ENCODE measurements around the gene DEK.

Gene DEK

GRCh38 chr6:18218233-18218632 lies 46.1 kb downstream of the DEK start:
- no peak for TF ChIP-seq ISL1 (CRISPR knock-in tag; IDR thresholded peaks at IDR 0.05)
- no peak for TF ChIP-seq PATZ1 (CRISPR knock-in tag; IDR thresholded peaks at IDR 0.05; ENCODE audit: borderline replicate concordance)
- no peak for TF ChIP-seq CSDC2 (CRISPR knock-in tag; IDR thresholded peaks at IDR 0.05)
- TF ChIP-seq ZC3H10 (CRISPR knock-in tag; IDR thresholded peaks at IDR 0.05), result no peak
- TF ChIP-seq ESRRG (CRISPR knock-in tag; IDR thresholded peaks at IDR 0.05), result no peak
- no peak for TF ChIP-seq ZFP30 (CRISPR knock-in tag; IDR thresholded peaks at IDR 0.05)
- no peak for TF ChIP-seq SNAI2 (CRISPR knock-in tag; IDR thresholded peaks at IDR 0.05)
- TF ChIP-seq TCF4 (CRISPR knock-in tag; IDR thresholded peaks at IDR 0.05; ENCODE audit: borderline replicate concordance), result no peak
- no peak for TF ChIP-seq ARNTL (CRISPR knock-in tag; IDR thresholded peaks at IDR 0.05; ENCODE audit: borderline replicate concordance, low read depth)
- no peak for TF ChIP-seq BACH2 (CRISPR knock-in tag; IDR thresholded peaks at IDR 0.05; ENCODE audit: borderline replicate concordance)
- TF ChIP-seq PPARA (CRISPR knock-in tag; IDR thresholded peaks at IDR 0.05; ENCODE audit: borderline replicate concordance), result no peak
- TF ChIP-seq ZNF70 (CRISPR knock-in tag; IDR thresholded peaks at IDR 0.05), result no peak
- TF ChIP-seq CREB5 (CRISPR knock-in tag; IDR thresholded peaks at IDR 0.05; ENCODE audit: low read depth), result no peak
- no peak for TF ChIP-seq ZFP3 (CRISPR knock-in tag; IDR thresholded peaks at IDR 0.05)
- TF ChIP-seq CSRNP3 (CRISPR knock-in tag; IDR thresholded peaks at IDR 0.05), result no peak
- TF ChIP-seq POU6F1 (CRISPR knock-in tag; IDR thresholded peaks at IDR 0.05; ENCODE audit: borderline replicate concordance, low read depth), result no peak
- TF ChIP-seq OSR1 (CRISPR knock-in tag; IDR thresholded peaks at IDR 0.05), result no peak
- TF ChIP-seq RARB (CRISPR knock-in tag; IDR thresholded peaks at IDR 0.05), result no peak
- ATAC-seq, result no peak

GRCh38 chr6:18216411-18216810 lies 47.9 kb downstream of the DEK start:
- peak; percentile 73 for ATAC-seq
- TF ChIP-seq ESRRG (CRISPR knock-in tag; IDR thresholded peaks at IDR 0.05) (no peak), PPARA (CRISPR knock-in tag; IDR thresholded peaks at IDR 0.05; ENCODE audit: borderline replicate concordance) (no peak), POU6F1 (CRISPR knock-in tag; IDR thresholded peaks at IDR 0.05; ENCODE audit: borderline replicate concordance, low read depth) (no peak), GLIS3 (CRISPR knock-in tag; IDR thresholded peaks at IDR 0.05) (no peak), SNAI2 (CRISPR knock-in tag; IDR thresholded peaks at IDR 0.05) (no peak), ARNTL (CRISPR knock-in tag; IDR thresholded peaks at IDR 0.05; ENCODE audit: borderline replicate concordance, low read depth) (no peak), OSR1 (CRISPR knock-in tag; IDR thresholded peaks at IDR 0.05) (no peak), ISL1 (CRISPR knock-in tag; IDR thresholded peaks at IDR 0.05) (no peak), ZNF565 (CRISPR knock-in tag; conservative IDR thresholded peaks at IDR 0.05; ENCODE audit: low read depth) (no peak)

GRCh38 chr6:18215436-18215835 lies 48.9 kb downstream of the DEK start:
- TF ChIP-seq GLIS3 (CRISPR knock-in tag; IDR thresholded peaks at IDR 0.05) (no peak), ZNF8 (CRISPR knock-in tag; IDR thresholded peaks at IDR 0.05) (no peak), TSHZ2 (CRISPR knock-in tag; IDR thresholded peaks at IDR 0.05) (no peak), TOX (CRISPR knock-in tag; IDR thresholded peaks at IDR 0.05; ENCODE audit: borderline replicate concordance) (no peak), ARNTL (CRISPR knock-in tag; IDR thresholded peaks at IDR 0.05; ENCODE audit: borderline replicate concordance, low read depth) (no peak), ZFP30 (CRISPR knock-in tag; IDR thresholded peaks at IDR 0.05) (no peak), RARB (CRISPR knock-in tag; IDR thresholded peaks at IDR 0.05) (no peak)
- no peak for ATAC-seq

All from SK-N-SH treated with all-trans-retinoic acid at 6 μM for 48 hours (cell line).